Astrocyte (in vitro differentiated cells and primary cell): ENCODE results near the gene ZNF235.

Experiments
- CTCF ChIP-seq: IDR thresholded peaks from 2 replicates; pipeline ENCODE4 v1.5.1; 2011; ENCODE audit warnings: low read depth, mild to moderate bottlenecking, inconsistent platforms, low read length, moderate library complexity; ENCODE audit not compliant: insufficient read depth
- EZH2 ChIP-seq: IDR thresholded peaks from 2 replicates; pipeline ENCODE4 v1.6.1; 2012; ENCODE audit warnings: mild to moderate bottlenecking, low read length, inconsistent platforms; ENCODE audit not compliant: insufficient read depth

GRCh38 chr19:44260343-44260681 is 44.5 kb downstream of the ZNF235 start:
- TF ChIP-seq CTCF (no peak), EZH2 (no peak)
